Mucosa of stomach (tissue), 1 donor: Measurements from ENCODE around the gene XYLB.

Source experiments
- H3K27me3 ChIP-seq: one replicate; pipeline ENCODE4 v1.7.0; 2013; ENCODE audit warnings: mild to moderate bottlenecking, low read length; ENCODE audit not compliant: control insufficient read depth, insufficient read depth
- H3K36me3 ChIP-seq: one replicate; pipeline ENCODE4 v1.7.0; 2013; ENCODE audit warnings: low read length; ENCODE audit not compliant: control insufficient read depth, insufficient read depth
- H3K4me1 ChIP-seq: one replicate; pipeline ENCODE4 v1.7.0; 2013; ENCODE audit warnings: mild to moderate bottlenecking, low read length; ENCODE audit not compliant: control insufficient read depth, insufficient read depth
- H3K4me3 ChIP-seq: one replicate; pipeline ENCODE4 v1.7.0; 2013; ENCODE audit warnings: low read length
- H3K9ac ChIP-seq: one replicate; pipeline ENCODE4 v1.7.0; 2013; ENCODE audit warnings: mild to moderate bottlenecking, low read length, moderate library complexity
- H3K9me3 ChIP-seq: one replicate; pipeline ENCODE4 v1.7.0; 2013; ENCODE audit warnings: mild to moderate bottlenecking, low read length, moderate library complexity; ENCODE audit not compliant: control insufficient read depth
- donor health status: Pancreatic carcinoma.

Gene XYLB

GRCh38 chr3:38370149-38370548, 23.6 kb downstream of the XYLB start:
- Histone ChIP-seq H3K4me3 (no peak overlapping the region), H3K9ac (no peak overlapping the region), H3K36me3 (peaks cover 6% of the 10 kb centered on the region), H3K9me3 (no peaks in the 10 kb centered on the region), H3K27me3 (no peaks in the 10 kb centered on the region), H3K4me1 (no peaks in the 10 kb centered on the region)

- H3K4me1 ChIP-seq, result no peaks in the 10 kb centered on the region
- H3K4me3 ChIP-seq, result no peak overlapping the region
- H3K27me3 ChIP-seq, result no peaks in the 10 kb centered on the region
- H3K9me3 ChIP-seq, result no peaks in the 10 kb centered on the region
- no peak overlapping the region for H3K9ac ChIP-seq
- H3K36me3 ChIP-seq, result no peaks in the 10 kb centered on the region
Measured at GRCh38 chr3:38370861-38371260, 24.3 kb downstream of the XYLB start.

- H3K27me3 ChIP-seq, result no peaks in the 10 kb centered on the region
- no peaks in the 10 kb centered on the region for H3K36me3 ChIP-seq
Measured at GRCh38 chr3:38371541-38372213, 25.1 kb downstream of the XYLB start.

GRCh38 chr3:38372214-38372601, 25.6 kb downstream of the XYLB start:
- Histone ChIP-seq H3K9ac (no peak overlapping the region), H3K27me3 (no peaks in the 10 kb centered on the region), H3K4me1 (no peaks in the 10 kb centered on the region), H3K9me3 (no peaks in the 10 kb centered on the region), H3K36me3 (no peaks in the 10 kb centered on the region), H3K4me3 (no peak overlapping the region)

More at GRCh38 chr3:38371541-38372213, 25.1 kb downstream of the XYLB start:
- Histone ChIP-seq H3K9ac (no peak overlapping the region), H3K4me1 (no peaks in the 10 kb centered on the region), H3K9me3 (no peaks in the 10 kb centered on the region), H3K4me3 (no peak overlapping the region)

- Histone ChIP-seq H3K9me3 (no peaks in the 10 kb centered on the region), H3K27me3 (no peaks in the 10 kb centered on the region), H3K4me3 (no peak overlapping the region), H3K36me3 (no peaks in the 10 kb centered on the region), H3K9ac (no peak overlapping the region), H3K4me1 (no peaks in the 10 kb centered on the region)
Measured at GRCh38 chr3:38374221-38374620, 27.6 kb downstream of the XYLB start.

- no peaks in the 10 kb centered on the region for H3K36me3 ChIP-seq
- H3K4me1 ChIP-seq, result no peaks in the 10 kb centered on the region
- no peak overlapping the region for H3K4me3 ChIP-seq
- H3K27me3 ChIP-seq, result no peaks in the 10 kb centered on the region
- H3K9ac ChIP-seq, result no peak overlapping the region
- no peaks in the 10 kb centered on the region for H3K9me3 ChIP-seq
Measured at GRCh38 chr3:38375072-38375471, 28.5 kb downstream of the XYLB start.

GRCh38 chr3:38375488-38376097, 29.0 kb downstream of the XYLB start:
- Histone ChIP-seq H3K27me3 (no peaks in the 10 kb centered on the region), H3K4me1 (no peaks in the 10 kb centered on the region), H3K36me3 (no peaks in the 10 kb centered on the region), H3K4me3 (no peak overlapping the region), H3K9ac (no peak overlapping the region), H3K9me3 (no peaks in the 10 kb centered on the region)

- Histone ChIP-seq H3K9ac (no peak overlapping the region), H3K9me3 (no peaks in the 10 kb centered on the region), H3K4me1 (no peaks in the 10 kb centered on the region), H3K36me3 (no peaks in the 10 kb centered on the region), H3K27me3 (no peaks in the 10 kb centered on the region), H3K4me3 (no peak overlapping the region)
Measured at GRCh38 chr3:38376098-38376816, 29.7 kb downstream of the XYLB start.

- peaks cover 3% of the 10 kb centered on the region for H3K4me1 ChIP-seq
- no peaks in the 10 kb centered on the region for H3K36me3 ChIP-seq
- no peak overlapping the region for H3K9ac ChIP-seq
- no peaks in the 10 kb centered on the region for H3K27me3 ChIP-seq
- H3K9me3 ChIP-seq, result no peaks in the 10 kb centered on the region
- H3K4me3 ChIP-seq, result no peak overlapping the region
Measured at GRCh38 chr3:38379201-38379770, 32.7 kb downstream of the XYLB start.

GRCh38 chr3:38382506-38383080, 36.0 kb downstream of the XYLB start:
- Histone ChIP-seq H3K9me3 (no peaks in the 10 kb centered on the region), H3K27me3 (no peaks in the 10 kb centered on the region), H3K36me3 (no peaks in the 10 kb centered on the region), H3K9ac (no peak overlapping the region), H3K4me1 (peaks cover 3% of the 10 kb centered on the region), H3K4me3 (no peak overlapping the region)

GRCh38 chr3:38383156-38383875, 36.7 kb downstream of the XYLB start:
- Histone ChIP-seq H3K9ac (no peak overlapping the region), H3K36me3 (no peaks in the 10 kb centered on the region), H3K4me1 (peaks cover 3% of the 10 kb centered on the region), H3K9me3 (no peaks in the 10 kb centered on the region), H3K27me3 (no peaks in the 10 kb centered on the region), H3K4me3 (no peak overlapping the region)
